ENCODE measurements around the gene TLCD5. TPM values are rescaled to one million over a fixed set of nuclear protein-coding genes. Genes with fewer than 3 reads are reported as not detected.

TLCD5 gene
- total RNA-seq, 4 donors from 2014 or later: 1.4 to 3.1 (median 2.2) TPM

DNA sequence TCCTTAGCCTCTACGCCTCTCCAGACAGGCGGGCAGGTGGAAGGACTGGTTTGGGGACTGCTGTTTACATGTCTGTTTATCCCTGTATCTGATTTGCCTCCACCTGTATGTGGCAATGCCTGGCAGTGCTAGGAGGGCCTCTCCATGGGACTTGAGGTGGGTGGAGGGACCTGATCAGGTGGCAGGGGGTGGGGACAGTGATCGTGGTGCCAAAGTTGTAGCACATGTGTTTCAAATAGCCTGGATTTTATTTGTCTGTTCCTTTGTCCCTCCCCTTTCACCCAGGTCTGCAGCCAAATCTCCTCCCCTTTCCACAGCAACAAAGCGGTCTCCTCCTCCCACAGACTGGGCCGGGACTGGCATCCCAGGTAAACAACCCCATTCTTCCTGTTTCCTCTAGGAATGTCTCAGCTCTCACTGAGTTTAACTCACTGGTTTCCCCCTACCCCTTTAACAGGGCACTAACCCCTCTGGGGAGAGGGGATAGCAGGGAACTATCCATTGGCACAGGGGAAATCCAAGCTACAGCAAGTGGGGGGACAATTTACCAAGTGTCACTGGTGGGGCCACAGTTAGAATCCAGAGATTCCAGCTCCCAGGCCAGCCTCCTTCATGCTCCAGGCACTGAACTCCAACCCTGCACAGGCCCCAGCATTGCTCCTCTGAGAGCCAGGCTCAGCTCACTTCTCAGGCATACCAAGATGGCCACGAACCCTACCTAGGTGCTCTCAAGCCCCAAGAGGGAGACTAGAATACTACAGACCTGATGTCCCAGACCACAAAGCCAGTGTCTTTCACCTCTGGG is 22.9 kb upstream of the TLCD5 start:
- no peak for TF ChIP-seq POLR2A (IDR thresholded peaks at IDR 0.05)
- TF ChIP-seq, protein P1, sequence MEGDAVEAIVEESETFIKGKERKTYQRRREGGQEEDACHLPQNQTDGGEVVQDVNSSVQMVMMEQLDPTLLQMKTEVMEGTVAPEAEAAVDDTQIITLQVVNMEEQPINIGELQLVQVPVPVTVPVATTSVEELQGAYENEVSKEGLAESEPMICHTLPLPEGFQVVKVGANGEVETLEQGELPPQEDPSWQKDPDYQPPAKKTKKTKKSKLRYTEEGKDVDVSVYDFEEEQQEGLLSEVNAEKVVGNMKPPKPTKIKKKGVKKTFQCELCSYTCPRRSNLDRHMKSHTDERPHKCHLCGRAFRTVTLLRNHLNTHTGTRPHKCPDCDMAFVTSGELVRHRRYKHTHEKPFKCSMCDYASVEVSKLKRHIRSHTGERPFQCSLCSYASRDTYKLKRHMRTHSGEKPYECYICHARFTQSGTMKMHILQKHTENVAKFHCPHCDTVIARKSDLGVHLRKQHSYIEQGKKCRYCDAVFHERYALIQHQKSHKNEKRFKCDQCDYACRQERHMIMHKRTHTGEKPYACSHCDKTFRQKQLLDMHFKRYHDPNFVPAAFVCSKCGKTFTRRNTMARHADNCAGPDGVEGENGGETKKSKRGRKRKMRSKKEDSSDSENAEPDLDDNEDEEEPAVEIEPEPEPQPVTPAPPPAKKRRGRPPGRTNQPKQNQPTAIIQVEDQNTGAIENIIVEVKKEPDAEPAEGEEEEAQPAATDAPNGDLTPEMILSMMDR (IDR thresholded peaks at IDR 0.05): no peak
- Histone ChIP-seq H3K27ac (no peak overlapping the region), H3K4me3 (no peak overlapping the region)

DNA sequence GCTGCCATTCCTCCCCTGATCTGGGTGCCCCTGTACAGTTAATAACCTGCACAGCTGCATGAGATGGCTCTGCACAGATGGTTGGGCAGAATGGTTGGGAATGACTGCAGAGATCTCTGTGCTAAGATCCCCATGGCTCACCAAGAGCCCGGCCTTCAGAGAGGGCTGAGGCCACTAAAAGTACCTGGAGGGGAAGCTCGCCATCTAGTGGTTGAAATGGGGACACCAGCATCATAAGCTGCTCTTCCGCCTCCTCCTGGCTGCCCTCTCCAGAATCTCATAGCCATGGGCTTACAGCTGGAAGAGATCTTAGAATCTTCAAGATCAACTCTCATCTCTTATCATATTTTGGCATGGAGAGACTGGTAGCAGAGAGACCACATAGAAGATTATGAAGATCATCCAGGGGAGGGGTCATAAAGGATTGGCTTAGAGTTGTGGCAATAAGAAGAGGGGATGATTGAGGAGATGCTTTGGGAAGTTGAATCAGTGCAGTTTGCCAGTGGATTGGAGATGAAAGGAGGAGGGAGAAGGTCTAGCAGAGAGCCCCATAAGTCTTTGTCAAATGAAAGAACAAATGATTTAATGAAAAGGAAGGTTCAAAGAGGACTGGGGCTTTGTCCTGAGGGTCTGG is 22.0 kb upstream of the TLCD5 start:
- Histone ChIP-seq H3K4me1 (peaks cover 0 to 15% (median 0%) of the 10 kb centered on the region in 4 donors), H3K27ac (no peak overlapping the region), H3K9me3 (no peaks in the 10 kb centered on the region), H3K27me3 (no peaks in the 10 kb centered on the region), H3K4me3 (no peak overlapping the region), H3K36me3 (no peaks in the 10 kb centered on the region)
- peak; percentile 52 to 89 (median 70) for DNase-seq
- TF ChIP-seq, protein P1 (IDR thresholded peaks at IDR 0.05): peak; percentile 36 to 95 (median 90)
- no peak for TF ChIP-seq POLR2A (IDR thresholded peaks at IDR 0.05)

More for the DNA sequence above, 22.9 kb upstream of the TLCD5 start:
- H3K9me3 ChIP-seq: no peaks in the 10 kb centered on the region
- no peak for DNase-seq
- no peaks in the 10 kb centered on the region for H3K36me3 ChIP-seq
- H3K27me3 ChIP-seq: no peaks in the 10 kb centered on the region
- H3K4me1 ChIP-seq: peaks cover 0 to 15% (median 0%) of the 10 kb centered on the region in 4 donors

DNA sequence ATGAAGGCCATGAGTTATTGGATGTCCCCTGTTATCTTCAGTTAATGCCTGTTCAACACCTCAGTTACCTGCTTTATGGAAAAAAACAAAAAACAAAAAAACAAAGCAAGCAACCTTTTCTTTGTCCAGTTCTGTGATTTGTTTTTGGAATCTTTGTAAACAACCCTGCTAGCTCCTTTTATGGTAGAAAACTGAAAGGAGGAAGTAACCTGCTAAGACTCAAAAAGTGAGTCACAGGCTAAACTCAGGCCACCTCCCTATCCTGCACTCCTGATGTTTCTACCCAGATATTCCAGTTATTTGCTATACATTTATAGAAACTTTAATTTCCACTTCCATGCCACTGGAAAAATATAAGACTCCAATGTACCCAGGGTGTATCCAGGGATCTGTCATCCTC is 20.6 kb upstream of the TLCD5 start:
- Histone ChIP-seq H3K4me3 (no peak overlapping the region), H3K27ac (no peak overlapping the region)
- DNase-seq: no peak

DNA sequence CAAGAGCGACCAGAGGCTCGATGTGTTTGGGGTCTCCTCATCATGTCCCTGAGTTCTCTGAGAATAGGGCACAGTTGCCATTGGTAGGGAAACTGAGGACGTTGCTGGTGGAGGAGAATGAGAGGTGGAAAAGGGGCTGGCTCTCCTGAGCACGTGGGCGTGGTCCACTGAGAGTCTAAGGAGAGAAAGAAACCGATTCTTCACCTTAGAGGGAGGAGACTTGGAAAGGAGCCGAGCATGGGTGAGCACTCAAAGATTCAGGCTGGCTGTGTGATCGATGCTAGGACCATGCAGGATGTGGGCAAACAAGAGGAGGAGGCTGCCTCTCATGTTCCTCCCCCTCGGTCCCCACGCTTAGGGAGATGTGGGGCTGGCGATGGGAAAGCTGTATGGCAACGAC is 19.8 kb upstream of the TLCD5 start:
- Histone ChIP-seq H3K4me1 (peaks cover 0 to 17% (median 0%) of the 10 kb centered on the region in 4 donors), H3K36me3 (no peaks in the 10 kb centered on the region), H3K27me3 (no peaks in the 10 kb centered on the region), H3K9me3 (no peaks in the 10 kb centered on the region), H3K4me3 (no peak overlapping the region), H3K27ac (no peak overlapping the region)
- no peak for TF ChIP-seq POLR2A (IDR thresholded peaks at IDR 0.05)
- TF ChIP-seq, protein P1 (IDR thresholded peaks at IDR 0.05): no peak
- no peak for DNase-seq

More for the DNA sequence above, 20.6 kb upstream of the TLCD5 start:
- TF ChIP-seq, protein P1 (IDR thresholded peaks at IDR 0.05): no peak
- TF ChIP-seq POLR2A (IDR thresholded peaks at IDR 0.05): no peak
- H3K4me1 ChIP-seq: peaks cover 0 to 15% (median 0%) of the 10 kb centered on the region in 4 donors
- H3K9me3 ChIP-seq: no peaks in the 10 kb centered on the region
- no peaks in the 10 kb centered on the region for H3K36me3 ChIP-seq
- no peaks in the 10 kb centered on the region for H3K27me3 ChIP-seq

DNA sequence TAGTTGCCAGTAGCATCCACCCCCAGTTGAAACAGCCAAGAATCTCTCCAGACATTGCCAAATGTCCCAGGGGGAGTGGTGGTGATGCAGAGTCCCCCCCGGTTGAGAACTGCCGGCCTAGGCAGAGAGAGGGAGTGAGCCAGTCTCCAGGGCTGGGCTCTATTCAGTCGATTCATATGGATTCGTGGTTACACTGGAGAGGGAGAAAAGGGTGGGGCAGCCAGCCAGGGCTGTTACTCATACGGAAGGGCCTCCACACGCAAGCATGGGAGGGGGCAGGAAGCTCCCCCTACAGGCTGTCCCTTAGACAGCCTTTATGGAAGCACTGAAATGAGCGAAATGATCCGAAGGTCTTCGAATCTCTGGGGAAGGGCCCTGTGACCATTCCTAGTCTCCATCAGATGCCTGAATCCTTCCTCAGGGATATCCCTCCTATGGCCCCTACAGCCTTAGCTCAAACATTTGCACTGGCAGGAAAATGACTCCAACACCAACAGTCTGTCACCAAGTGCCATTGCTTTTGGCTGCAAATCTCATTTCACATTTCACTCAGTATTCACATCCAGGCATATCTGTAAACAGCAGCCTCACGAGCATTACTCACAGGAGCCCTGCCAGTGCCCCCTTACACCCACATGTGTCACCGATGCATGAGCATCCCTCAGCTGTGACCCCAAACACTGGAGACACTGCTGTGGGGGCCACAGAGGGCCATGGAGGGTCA is 18.4 kb upstream of the TLCD5 start:
- Histone ChIP-seq H3K36me3 (no peaks in the 10 kb centered on the region), H3K27ac (no peak overlapping the region), H3K27me3 (no peaks in the 10 kb centered on the region), H3K9me3 (no peaks in the 10 kb centered on the region), H3K4me1 (peaks cover 0 to 25% (median 1%) of the 10 kb centered on the region in 4 donors), H3K4me3 (no peak overlapping the region)
- DNase-seq: peak in 1 of 3 donors; percentile 70
- no peak for TF ChIP-seq POLR2A (IDR thresholded peaks at IDR 0.05)
- TF ChIP-seq, protein P1 (IDR thresholded peaks at IDR 0.05): peak in 3 of 6 experiments; percentile 12 to 22 (median 21)
